HG03060 (cell line): ENCODE measurements around the gene PROK1.
"Not testable (repeated sequence)": the region's sequence is repeated elsewhere in the genome, so short reads cannot be mapped to it uniquely, and the experiment has no call there.

Experiments
- ATAC-seq: cut with Tn5 transposase; IDR thresholded peaks from one replicate; pipeline ENCODE4 v1.9.1; 2021; ENCODE audit warnings: low read depth, moderate number of reproducible peaks; ENCODE audit not compliant: unreplicated experiment

Gene PROK1

GRCh38 chr1:110433213-110433612 is 17.7 kb upstream of the PROK1 start:
- ATAC-seq, result no peak

DNA sequence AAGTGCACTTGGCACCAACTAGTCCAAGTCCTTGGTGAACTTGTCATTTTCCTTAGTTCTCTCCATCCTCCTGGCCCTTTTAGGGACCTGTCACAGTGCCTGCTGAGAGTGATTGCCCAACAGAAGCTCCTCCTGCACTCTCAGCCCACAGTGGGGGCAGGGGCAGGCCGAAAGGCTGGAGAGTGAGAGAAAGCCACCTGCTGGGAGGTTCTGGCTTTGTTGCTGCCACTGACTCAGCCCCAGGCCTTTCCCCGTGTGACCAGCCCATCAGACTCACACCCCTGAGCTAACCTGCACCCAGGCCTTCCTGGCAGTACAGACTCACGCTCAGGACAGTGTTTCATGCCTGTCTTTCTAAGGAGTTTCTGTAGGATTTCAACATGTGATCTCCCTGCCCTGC is 17.1 kb upstream of the PROK1 start:
- ATAC-seq, result no peak

- no peak for ATAC-seq
Measured at GRCh38 chr1:110434946-110435345, 16.0 kb upstream of the PROK1 start.

- ATAC-seq, result no peak
Measured at GRCh38 chr1:110436635-110437034, 14.3 kb upstream of the PROK1 start.

- ATAC-seq, result not testable (repeated sequence)
Measured at GRCh38 chr1:110437645-110438299, 13.2 kb upstream of the PROK1 start.

GRCh38 chr1:110438893-110439292 is 12.1 kb upstream of the PROK1 start:
- no peak for ATAC-seq

GRCh38 chr1:110439873-110440272 is 11.1 kb upstream of the PROK1 start:
- not testable (repeated sequence) for ATAC-seq

DNA sequence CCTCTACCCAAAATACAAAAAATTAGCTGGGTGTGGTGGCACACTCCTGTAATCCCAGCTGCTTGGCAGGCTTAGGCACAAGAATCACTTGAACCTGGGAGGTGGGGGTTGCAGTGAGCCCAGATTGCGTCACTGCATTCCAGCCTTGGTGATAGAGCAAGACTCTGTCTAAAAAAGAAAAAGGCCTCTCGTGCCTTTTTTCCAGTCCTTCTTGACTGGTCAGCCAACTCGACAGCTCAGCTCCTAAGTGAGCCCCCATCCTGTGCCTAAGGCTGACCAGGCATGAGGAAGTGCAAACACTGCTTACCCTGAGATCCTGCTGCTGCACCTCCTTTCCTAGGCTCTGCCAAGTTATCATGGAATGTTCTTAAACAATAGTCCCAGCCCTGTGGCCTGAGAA is 10.1 kb upstream of the PROK1 start:
- no peak for ATAC-seq

DNA sequence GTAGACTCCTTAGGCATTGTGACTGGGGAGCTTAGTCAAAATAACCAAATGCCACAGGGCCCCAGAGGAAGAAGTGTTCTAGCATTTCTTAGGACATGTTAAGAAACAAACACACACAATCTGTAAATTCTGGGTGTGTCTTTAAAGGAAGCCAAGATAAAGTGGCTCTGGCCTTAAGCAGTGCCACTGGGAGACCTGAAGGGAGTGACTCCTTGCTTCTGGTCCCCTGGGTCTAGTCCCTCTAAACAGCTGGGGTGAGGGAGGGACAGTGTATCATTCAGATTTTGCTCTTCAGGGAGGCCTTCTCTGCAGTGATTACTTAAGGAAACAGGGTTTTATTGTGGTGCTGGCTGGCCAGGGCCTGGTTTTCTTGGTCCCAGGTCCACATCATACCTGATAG is 9.1 kb upstream of the PROK1 start:
- no peak for ATAC-seq

DNA sequence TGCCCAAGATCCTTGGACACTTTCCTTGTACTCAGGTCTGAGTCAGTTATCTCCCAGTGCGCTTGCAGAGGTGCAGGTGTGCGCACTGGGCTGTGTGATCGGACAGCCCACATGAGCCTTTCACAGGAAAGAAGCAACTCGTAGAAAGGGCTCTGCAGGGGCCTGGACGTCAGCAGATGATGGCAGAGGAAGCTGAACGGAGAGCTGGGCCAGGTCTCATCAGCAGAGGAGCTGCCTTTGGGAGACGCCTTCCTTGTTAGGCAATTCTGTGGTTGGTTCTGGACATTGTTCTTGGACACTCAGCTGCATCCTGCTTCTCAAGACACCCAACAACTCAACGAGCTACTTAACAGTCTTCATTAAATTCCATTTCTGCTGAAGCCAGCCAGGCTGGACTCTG is 7.5 kb upstream of the PROK1 start:
- no peak for ATAC-seq

GRCh38 chr1:110444561-110444960 is 6.4 kb upstream of the PROK1 start:
- no peak for ATAC-seq

- no peak for ATAC-seq
Measured at GRCh38 chr1:110449661-110450651, 993 bp upstream of the PROK1 start.

DNA sequence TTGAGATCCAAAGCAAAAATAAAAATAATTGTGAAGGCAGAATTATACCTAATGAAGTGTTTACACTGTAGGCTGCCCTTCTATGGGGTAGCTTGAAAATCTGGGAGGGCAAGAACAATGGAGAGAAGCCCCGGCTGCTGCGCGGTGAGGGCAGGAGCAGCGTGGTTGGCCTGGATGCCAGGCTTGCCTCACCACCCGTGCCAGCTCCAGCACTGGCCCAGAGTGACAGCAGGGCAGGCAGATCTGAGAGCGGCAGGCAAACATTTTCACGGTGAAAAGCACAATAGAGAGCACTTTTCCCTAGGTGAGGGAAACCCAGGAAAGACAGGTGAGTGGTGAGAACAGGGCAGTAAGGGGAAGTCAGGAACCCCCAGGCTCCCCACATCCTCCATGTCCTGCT is 1.4 kb downstream of the PROK1 start:
- ATAC-seq, result no peak

GRCh38 chr1:110453829-110454228 is 2.9 kb downstream of the PROK1 start:
- ATAC-seq, result no peak

- ATAC-seq, result no peak
Measured at GRCh38 chr1:110454328-110454727, 3.4 kb downstream of the PROK1 start.

DNA sequence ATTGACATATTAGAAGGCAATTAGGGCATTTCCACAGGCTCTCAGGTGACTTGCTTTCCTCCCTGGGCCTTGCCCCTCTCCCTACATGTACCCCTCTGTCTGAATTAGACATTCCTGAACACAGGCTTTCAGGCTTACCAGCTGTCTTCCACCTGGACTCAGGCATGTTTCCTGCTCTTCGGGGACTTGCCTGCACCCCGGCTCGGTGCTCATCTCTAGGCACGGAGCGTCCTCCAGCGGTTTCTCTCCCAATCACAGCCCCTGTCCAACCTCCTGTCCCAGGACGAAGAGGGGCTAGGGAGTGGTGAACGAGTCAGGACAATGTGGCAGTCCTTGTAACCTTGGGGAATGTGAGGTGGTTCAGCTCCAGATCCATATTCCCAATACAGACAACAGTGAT is 4.2 kb downstream of the PROK1 start:
- no peak for ATAC-seq

- ATAC-seq, result no peak
Measured at GRCh38 chr1:110457206-110457605, 6.3 kb downstream of the PROK1 start.

DNA sequence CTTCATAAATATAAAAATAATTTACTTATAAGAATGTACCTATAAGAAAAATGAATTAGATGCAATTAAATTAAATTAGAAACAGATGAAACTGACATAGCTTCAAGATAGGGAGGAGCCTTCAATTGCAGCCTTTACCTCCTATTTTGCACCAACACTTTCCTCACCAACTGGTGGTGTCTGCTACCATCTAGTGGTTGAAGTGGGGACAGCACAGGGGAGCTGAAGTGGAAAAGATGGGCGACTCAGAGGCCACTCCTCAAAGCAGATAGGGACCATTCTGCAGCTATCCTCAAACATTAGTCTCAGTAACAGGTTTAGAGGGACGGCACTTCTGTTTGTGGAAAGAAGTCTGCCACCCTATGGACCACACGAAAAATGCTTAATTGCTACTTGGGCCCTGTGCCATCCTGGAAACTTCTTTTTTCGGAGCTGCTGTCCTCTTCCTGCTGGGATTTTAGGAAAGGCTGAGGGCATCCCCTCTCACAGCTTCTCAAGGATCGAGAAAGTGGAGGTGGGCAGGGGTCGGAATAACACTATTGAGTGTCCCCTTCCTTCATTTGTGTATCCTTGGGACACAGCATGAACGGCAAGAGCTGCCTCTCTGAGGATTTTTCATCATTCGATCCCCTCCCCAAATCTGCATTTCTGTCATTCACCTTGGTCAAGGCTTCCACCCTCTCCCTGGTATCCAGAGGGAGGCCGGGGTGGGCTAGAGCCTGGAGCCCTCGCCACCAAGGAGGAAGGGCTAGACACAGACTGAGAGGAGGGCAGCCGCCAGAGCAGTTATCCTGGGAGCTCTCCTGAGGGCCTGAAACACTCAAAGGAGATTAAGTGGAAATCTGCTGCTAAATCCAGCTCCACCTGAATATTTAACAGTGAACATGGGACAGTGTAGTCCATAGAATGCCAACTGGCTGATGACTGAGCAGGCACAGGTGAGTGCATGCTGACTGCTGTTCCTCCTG is 9.6 kb downstream of the PROK1 start:
- no peak for ATAC-seq

- no peak for ATAC-seq
Measured at GRCh38 chr1:110462093-110462492, 11.1 kb downstream of the PROK1 start.

- ATAC-seq, result no peak
Measured at GRCh38 chr1:110462964-110463363, 12.0 kb downstream of the PROK1 start.

- ATAC-seq, result no peak
Measured at GRCh38 chr1:110463725-110464124, 12.8 kb downstream of the PROK1 start.
